ENCODE measurements around the gene ATOH7. TPM values are rescaled to one million over a fixed set of nuclear protein-coding genes. Genes with fewer than 3 reads are reported as not detected.

ATOH7 gene
- total RNA-seq, 1 donor from 2014 or later: not detected

DNA sequence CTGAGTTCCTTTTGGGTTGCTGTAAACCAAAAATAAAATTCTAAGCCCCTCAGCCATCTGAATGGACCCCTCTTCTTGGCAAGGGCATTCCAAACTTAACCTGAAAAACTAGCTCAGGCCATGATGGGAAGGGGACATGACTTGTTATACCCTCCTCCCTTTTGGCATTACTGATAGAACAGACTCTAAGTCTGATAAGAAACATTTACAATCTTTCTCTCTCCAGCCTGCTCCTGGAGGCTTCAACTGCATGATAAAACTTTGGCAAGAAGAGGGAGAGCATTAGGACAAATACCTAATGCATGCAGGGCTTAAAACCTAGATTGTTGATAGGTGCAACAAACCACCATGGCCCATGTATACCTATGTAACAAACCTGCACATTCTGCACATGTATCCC lies 40.9 kb upstream of the ATOH7 start:
- ATAC-seq (ENCODE audit: low read depth) (no peak), DNase-seq (no peak)
- POLR2A ChIA-PET: no interaction called here
- peaks cover 3% of the 10 kb centered on the region for H3K27me3 Mint-ChIP-seq
- no peak overlapping the region for H3K4me3 Mint-ChIP-seq
- TF ChIP-seq, protein P1, sequence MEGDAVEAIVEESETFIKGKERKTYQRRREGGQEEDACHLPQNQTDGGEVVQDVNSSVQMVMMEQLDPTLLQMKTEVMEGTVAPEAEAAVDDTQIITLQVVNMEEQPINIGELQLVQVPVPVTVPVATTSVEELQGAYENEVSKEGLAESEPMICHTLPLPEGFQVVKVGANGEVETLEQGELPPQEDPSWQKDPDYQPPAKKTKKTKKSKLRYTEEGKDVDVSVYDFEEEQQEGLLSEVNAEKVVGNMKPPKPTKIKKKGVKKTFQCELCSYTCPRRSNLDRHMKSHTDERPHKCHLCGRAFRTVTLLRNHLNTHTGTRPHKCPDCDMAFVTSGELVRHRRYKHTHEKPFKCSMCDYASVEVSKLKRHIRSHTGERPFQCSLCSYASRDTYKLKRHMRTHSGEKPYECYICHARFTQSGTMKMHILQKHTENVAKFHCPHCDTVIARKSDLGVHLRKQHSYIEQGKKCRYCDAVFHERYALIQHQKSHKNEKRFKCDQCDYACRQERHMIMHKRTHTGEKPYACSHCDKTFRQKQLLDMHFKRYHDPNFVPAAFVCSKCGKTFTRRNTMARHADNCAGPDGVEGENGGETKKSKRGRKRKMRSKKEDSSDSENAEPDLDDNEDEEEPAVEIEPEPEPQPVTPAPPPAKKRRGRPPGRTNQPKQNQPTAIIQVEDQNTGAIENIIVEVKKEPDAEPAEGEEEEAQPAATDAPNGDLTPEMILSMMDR (IDR thresholded peaks at IDR 0.05): no peak
- no peak overlapping the region for H3K27ac Mint-ChIP-seq
- peaks cover 10% of the 10 kb centered on the region for H3K36me3 Mint-ChIP-seq (ENCODE audit: low read depth)
- intact Hi-C loops (cut with micrococcal nuclease): no loop called here
- H3K4me1 Mint-ChIP-seq: no peaks in the 10 kb centered on the region
- H3K9me3 Mint-ChIP-seq: peaks cover 13% of the 10 kb centered on the region
- CTCF ChIA-PET: no interaction called here

DNA sequence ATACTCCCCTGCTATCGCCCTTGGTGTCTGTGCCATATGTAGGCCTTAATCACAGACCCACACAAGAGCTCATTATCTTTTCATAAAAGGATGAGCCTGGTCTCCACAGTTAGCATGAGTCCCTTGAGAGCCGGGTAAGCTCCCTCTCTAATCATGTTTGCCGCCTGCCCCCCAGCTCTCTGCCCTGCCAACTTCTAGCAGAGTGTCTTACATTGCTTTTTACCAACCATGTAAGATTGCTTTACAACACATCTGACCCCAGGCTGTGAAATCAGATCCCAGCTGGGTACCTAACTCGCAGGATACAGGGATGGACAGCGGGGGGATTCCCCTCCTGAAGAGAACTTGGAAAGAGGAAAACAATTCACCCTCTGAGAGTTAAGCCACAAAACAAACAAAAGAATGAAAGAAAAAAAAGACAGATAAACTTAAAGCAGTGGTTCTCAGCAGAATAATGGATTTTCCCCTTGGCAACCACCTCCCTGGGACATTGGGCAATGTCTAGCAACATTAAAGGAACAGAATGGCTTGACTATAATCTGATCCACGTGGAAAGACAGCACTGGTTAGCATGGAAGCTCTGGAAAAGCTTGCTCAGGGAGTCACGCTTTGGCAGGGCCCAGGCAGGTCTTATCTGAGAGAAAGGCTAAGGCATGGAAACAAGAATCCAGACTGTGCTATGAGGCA lies 39.4 kb upstream of the ATOH7 start:
- Mint-ChIP-seq H3K4me1 (no peaks in the 10 kb centered on the region), H3K36me3 (ENCODE audit: low read depth) (peaks cover 2% of the 10 kb centered on the region), H3K27me3 (peaks cover 3% of the 10 kb centered on the region), H3K4me3 (no peak overlapping the region), H3K9me3 (peaks cover 4% of the 10 kb centered on the region), H3K27ac (no peak overlapping the region)
- ChIA-PET CTCF (no interaction called here), POLR2A (no interaction called here)
- no peak for ATAC-seq (ENCODE audit: low read depth)
- no peak for DNase-seq
- TF ChIP-seq, protein P1 (IDR thresholded peaks at IDR 0.05): no peak
- intact Hi-C loops (cut with micrococcal nuclease): no loop called here

DNA sequence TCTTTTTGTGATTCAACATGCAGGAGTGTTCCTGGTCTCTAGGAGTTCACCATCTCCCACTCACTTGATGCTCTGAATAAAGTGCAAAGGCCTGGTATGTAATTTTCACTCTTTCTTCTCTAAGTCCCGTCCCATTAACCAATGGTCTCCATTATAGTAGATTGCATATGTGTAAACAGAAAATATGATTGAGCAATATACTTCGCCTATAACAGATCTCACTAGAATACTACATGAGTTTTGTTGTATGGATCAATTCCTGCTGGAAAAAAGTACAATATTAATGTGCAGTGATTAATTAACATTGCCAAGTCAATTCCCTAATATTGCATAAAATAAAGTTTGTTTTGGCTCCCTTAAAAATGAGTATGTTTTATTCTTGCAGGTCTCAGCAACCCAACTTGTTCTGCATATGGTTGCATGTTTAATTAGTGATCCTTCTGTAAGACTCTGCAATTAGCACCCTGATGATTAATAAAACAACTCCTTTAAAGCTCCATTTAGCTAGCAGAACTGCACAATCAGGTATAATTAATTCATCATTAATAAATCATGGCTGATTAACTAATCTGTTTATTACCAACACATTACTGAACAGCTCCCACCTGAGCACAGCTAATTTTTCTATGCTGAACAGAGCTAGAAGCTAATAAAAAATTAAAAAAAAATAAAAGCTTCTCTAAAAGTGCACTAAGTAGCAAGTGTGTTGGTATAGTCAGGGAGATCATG lies 37.8 kb upstream of the ATOH7 start:
- H3K4me3 Mint-ChIP-seq: no peak overlapping the region
- H3K9me3 Mint-ChIP-seq: peaks cover 5% of the 10 kb centered on the region
- H3K27me3 Mint-ChIP-seq: peaks cover 3% of the 10 kb centered on the region
- H3K4me1 Mint-ChIP-seq: no peaks in the 10 kb centered on the region
- intact Hi-C loops (cut with micrococcal nuclease): no loop called here
- H3K36me3 Mint-ChIP-seq (ENCODE audit: low read depth): no peaks in the 10 kb centered on the region
- DNase-seq (no peak), ATAC-seq (ENCODE audit: low read depth) (no peak)
- no peak overlapping the region for H3K27ac Mint-ChIP-seq
- ChIA-PET POLR2A (no interaction called here), CTCF (interaction anchor here (1.3 kb wide), 1 partner anchor 19 kb away, joined by 3 read pairs; no protein-coding TSS in a partner anchor)
- TF ChIP-seq, protein P1 (IDR thresholded peaks at IDR 0.05): no peak

DNA sequence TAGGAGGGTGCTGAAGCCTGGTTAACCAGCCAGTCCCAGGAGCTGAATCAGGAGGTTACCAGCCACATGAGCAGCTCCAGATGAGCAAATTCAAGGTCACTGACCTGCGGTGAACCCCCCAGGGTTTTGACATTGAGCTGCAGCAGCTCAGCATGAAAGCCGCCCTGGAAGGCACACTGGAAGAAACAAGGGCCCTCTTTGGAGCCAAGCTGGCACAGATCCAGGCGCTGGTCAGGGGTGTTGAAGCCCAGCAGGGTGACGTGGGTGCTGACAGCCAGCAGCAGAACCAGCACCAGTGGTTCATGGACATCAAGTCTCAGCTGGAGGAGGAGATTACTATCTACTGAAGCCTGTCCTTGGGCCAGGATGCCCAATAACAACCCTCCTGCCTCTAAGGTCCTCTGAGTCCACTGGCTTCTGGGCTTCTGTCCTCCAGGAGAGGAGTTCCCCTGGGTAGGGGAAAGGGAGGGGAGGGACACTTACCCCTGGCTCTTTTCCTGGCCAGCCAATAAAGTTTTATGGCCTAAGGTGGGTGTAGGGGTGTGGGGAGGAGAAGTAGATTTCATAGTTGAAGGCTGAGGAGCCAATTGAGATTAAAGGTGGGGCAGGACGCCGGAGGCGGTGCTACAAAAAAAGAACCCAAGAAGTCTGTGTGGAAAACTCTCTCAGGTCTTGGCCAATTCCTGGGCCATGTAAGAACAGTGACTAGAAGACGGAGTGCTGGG lies 29.4 kb upstream of the ATOH7 start:
- Mint-ChIP-seq H3K36me3 (ENCODE audit: low read depth) (no peaks in the 10 kb centered on the region), H3K9me3 (peaks cover 4% of the 10 kb centered on the region), H3K27me3 (no peaks in the 10 kb centered on the region), H3K4me1 (no peaks in the 10 kb centered on the region), H3K27ac (no peak overlapping the region), H3K4me3 (no peak overlapping the region)
- no peak for DNase-seq
- TF ChIP-seq, protein P1 (IDR thresholded peaks at IDR 0.05): no peak
- intact Hi-C loops (cut with micrococcal nuclease): no loop called here
- no peak for ATAC-seq (ENCODE audit: low read depth)
- CTCF ChIA-PET: no interaction called here
- POLR2A ChIA-PET: no interaction called here

DNA sequence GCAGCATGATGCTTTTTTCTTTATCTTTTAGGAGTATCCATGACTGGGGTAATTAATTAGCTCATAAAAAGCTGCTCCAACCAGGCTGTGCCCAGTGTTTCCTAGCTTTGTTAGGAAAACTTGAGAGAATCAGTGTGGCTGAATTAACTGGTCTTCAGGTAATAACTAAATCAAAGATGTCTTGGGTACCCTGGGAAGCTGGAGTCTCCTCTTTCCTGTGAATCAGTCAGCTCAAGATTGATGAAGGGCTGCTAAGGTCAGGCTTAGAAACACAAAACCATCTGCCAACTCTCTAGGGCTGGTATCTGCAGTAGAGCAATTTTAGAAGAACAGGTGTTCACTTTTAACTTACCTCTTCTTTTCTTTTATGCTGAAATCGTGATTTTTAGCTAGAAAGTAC lies 21.4 kb upstream of the ATOH7 start:
- Mint-ChIP-seq H3K4me1 (peaks cover 6% of the 10 kb centered on the region), H3K9me3 (no peaks in the 10 kb centered on the region), H3K4me3 (no peak overlapping the region), H3K27ac (no peak overlapping the region), H3K36me3 (ENCODE audit: low read depth) (no peaks in the 10 kb centered on the region), H3K27me3 (no peaks in the 10 kb centered on the region)
- TF ChIP-seq, protein P1 (IDR thresholded peaks at IDR 0.05): no peak
- DNase-seq: no peak
- ChIA-PET CTCF (no interaction called here), POLR2A (no interaction called here)
- ATAC-seq (ENCODE audit: low read depth): no peak
- intact Hi-C loops (cut with micrococcal nuclease): no loop called here
